A549 treated with CpdA at 1 μM for 4 hours (cell line): ENCODE results near the gene KDM4F. TPM values are rescaled to one million over a fixed set of nuclear protein-coding genes. Genes with fewer than 3 reads are reported as not detected.

Experiments used
- total RNA-seq: library from RNA; stranded (reverse); fragments of 200-300 nt; extraction: Qiagen RNA extraction; gene quantifications from 5 replicates; pipeline ENCODE4 v1.2.3, GENCODE V29; 2022; ENCODE audit warnings: low read depth

KDM4F gene
- total RNA-seq = not detected in 5 replicates

DNA sequence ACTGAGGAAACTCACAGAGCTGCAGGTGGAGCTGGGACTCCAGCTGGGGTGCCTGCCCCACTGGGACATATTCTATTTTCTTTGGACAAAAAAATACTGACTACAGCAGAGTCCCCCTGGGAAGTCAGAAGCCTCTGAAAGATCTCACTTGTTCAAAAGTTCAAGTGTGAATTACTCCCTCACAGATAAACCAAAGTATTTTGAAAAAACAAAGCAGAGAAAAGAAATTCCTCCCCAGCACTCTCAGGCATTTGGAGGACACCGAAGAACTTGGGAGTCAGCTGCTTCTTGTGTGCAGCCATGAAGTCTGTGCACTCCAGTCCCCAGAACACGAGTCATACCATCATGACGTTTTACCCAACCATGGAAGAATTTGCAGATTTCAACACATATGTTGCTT is at the start of gene KDM4F:
TSS of gene KDM4F (plus strand) at position 301 of the 400 bp plus-strand sequence.

DNA sequence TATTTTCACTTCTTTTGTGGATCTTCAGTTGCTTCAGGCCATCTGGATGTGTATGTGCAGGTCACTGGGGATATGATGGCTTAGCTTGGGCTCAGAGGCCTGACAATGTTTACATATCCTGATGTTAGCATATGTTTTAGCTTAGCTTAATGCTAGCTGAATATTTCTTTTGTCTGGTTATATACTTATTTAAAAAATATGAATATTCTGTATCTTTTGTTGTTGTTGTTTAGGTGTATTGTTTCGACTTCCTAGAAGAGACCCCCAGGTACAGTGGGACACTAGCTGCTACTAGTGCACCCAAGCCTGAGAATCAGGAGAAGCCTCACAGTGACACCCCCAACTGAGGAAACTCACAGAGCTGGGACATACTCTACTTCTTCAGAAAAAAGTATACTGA is 24.3 kb upstream of the KDM4F start, which contains the start of gene KDM4E:
TSS of gene KDM4E (plus strand) at position 301 of the 400 bp plus-strand sequence. CDS start 300 bp downstream, outside the sequence.

DNA sequence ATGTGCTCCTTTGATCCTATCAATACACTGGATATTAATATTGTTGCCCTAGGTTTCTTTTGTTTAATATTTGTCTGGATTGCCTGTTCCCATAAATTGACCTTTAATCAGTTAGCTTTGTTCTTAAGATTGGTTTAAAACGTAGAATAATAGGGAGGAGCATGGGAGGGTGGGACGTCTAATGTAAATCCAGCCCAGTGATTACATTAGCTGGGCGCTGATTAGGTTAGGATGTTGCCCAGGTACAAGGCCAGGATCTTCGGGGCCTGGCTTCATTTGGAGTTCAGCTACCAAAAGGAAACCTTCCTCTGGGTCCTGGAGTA is 17.5 kb downstream of the KDM4F start, which contains the start of gene SRSF8:
TSS of gene SRSF8 (plus strand) at position 204 of the 323 bp plus-strand sequence. CDS start 308 bp downstream, outside the sequence.

DNA sequence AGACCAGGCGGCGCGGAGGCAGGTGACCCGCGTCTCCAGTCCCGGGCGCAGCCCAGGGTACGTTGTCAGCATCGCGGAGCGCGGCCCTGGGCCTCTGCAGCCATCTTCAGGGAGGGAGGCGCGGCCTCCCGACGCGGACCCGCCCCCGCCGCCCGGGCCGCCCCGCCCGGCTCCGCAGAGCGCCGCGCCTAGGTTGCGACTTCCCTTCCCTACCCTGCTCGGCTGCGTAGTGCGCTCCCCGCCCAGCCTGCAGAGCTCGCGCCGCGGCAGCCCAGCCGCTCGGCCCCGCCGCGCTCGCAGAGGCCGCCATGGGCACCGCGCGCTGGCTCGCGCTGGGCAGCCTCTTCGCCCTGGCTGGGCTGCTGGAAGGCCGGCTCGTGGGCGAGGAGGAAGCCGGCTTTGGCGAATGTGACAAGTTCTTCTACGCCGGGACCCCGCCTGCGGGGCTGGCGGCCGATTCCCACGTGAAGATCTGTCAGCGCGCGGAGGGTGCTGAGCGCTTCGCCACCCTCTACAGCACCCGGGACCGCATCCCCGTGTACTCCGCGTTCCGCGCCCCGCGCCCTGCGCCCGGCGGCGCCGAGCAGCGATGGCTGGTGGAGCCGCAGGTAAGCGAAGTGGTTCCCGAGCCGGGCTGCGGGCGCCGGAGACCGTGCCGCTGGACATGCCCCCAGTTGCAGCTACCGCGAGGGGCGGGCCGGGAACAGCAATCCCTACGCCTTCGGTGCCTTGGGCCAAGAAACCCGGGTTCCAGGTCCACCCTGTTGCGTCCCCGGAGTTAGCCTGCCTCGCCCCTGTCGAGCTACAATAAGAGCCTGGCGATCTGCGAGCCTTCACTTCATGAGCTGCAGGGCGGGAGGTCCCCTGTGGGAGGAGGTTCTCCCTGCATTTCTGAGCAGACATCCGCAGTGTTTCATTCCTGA is 40.7 kb downstream of the KDM4F start, which contains the start of gene ENDOD1:
TSS of gene ENDOD1 (plus strand) at position 227 of the 923 bp plus-strand sequence. CDS start at position 309, 82 bp downstream.

Other genes starting within 250 kb of the KDM4F start
- 27.5 to 33.8 TPM (median 31.9 TPM) in 5 replicates for gene CWC15, start 75.9 kb upstream of the KDM4F start, total RNA-seq
- gene KDM4D, start 75.7 kb upstream of the KDM4F start, total RNA-seq = 0.43 to 0.60 TPM (median 0.56 TPM) in 5 replicates
- not detected in 5 replicates for gene KDM4E, start 24.2 kb upstream of the KDM4F start, total RNA-seq
- 16.9 to 20.4 TPM (median 18.4 TPM) in 5 replicates for gene SRSF8, start 17.5 kb downstream of the KDM4F start, total RNA-seq
- 11.8 to 16.1 TPM (median 13.7 TPM) in 5 replicates for gene ENDOD1, start 40.4 kb downstream of the KDM4F start, total RNA-seq
- gene SESN3, start 181.8 kb downstream of the KDM4F start, total RNA-seq = 0.08 to 0.34 TPM (median 0.13 TPM) in 5 replicates